HG03025 (cell line): Measurements from ENCODE around the gene PRDM12.

Experiments used
- ATAC-seq: cut with Tn5 transposase; IDR thresholded peaks from one replicate; pipeline ENCODE4 v1.9.1; 2021; ENCODE audit warnings: mild to moderate bottlenecking, moderate library complexity; ENCODE audit not compliant: unreplicated experiment, low FRiP score

Gene PRDM12

DNA sequence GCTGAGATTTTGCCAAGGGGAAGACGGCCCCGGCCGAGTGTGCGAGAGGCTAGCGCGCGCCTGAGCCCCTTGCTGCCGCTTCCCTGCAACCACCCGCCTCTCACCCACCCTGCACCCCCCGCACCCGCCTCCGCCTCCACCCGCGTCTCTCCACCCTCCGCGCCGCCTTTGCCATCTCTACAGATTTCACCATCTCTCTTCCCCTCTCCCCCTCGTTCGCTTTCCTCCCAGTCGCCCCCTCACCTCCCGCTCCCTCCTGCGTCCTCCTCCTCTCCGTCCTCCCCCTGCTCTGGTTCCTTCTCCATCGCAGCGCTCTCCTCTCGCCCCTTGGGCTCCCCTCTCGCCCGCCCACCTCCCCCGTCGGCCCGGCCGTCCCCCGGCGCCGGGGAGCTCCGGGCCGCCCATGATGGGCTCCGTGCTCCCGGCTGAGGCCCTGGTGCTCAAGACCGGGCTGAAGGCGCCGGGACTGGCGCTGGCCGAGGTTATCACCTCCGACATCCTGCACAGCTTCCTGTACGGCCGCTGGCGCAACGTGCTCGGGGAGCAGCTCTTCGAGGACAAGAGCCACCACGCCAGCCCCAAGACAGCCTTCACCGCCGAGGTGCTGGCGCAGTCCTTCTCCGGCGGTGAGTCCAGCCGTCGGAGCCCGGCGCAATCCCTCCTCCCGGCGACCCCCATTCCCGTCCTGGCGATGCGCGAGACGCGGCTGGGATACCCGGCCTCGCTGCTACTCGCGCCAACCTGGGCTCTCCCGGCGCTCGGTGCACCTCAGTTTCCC, at the start of gene PRDM12:
PRDM12 (plus strand) TSS at position 344 of the 778 bp plus-strand sequence; CDS start at position 404, 60 bp downstream.
- ATAC-seq: no peak

DNA sequence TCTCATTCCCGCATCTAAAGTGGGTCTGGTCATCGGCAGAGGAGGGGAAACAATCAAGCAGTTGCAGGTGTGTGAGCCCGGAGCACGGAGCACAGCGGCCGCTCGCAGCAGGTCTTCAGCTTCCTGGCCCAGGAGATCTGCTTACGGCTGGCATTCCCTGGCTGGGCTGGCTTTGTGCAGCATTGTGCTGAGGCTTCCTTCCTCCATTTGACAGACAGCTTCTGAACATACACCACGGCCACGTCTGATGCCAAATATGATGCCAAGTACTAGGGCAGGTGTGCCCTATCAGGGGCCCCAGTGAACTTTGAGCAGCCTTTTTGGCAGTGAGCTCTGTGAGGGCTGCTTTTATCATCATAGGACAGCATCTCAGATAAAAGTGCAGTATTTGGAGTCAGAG, 47.9 kb upstream of the PRDM12 start:
- ATAC-seq: no peak

DNA sequence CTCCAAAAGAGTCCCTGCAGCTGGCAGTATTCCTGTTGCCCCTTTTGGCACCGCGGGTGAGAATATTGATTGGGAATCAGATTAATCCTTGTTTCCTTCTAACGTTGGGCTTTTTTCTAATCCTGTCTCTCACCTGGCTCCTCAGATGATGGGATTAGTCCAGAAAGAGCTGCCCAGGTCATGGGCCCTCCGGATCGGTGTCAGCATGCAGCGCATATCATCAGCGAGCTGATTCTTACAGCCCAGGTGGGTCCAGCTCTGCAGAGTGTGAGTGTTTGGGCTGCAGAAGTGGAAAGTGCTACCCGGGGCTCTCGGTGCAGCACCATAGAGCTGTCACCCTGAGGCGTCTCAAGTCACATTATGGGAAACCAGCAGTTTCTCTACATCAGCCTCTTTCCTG, 40.9 kb upstream of the PRDM12 start:
- ATAC-seq: no peak

DNA sequence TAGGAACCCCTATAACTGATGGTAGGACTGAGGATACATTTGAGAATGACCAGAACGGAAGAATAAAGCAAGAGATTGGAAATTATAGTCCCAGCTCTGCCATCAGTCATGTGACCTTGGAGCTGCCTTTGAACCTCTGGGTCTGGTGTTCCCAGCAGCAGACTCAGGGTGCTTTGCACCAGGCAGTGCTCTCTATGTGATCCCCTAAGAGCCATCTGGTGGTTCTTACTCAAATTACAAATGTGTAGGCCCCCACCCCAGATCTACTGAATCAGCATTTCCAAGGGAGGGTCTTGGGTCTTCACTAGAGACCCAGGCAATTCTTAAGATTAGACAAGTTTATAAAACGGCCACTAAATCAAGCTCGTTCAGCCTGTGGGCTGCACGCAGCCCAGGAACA, 40.2 kb upstream of the PRDM12 start:
- no peak for ATAC-seq

DNA sequence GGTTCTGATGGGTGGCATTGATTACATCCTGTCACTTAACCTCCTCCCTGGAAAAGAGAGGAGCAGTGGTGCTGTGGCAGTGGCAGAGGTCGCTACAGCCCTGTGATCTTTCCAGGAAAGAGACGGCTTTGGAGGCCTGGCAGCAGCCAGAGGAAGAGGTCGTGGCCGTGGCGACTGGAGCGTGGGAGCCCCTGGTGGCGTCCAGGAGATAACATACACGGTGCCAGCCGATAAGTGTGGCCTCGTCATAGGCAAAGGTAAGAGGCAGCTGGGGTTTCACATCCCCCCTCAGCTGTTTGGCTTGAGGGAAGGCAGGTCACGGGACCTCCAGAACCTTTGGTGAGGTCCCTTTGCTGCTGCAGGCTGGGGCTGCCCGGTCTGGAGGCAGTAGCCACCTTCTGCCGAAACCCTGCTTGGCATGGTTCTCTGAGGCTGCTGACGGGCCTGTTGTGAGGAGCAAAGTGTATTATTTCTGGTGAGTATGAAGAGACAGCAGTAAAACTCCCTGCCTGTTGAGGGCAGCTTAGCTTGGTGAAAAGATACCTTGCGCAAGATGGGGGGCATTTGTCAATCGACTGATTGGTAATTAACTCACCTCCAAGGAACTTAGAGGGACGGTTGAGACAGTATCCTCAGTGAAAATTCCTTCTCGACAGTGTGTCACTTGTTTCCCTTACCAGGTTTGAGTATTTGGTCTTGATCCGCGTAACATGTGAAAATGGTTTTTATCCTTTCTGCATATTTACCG, 38.0 kb upstream of the PRDM12 start:
- ATAC-seq: no peak

DNA sequence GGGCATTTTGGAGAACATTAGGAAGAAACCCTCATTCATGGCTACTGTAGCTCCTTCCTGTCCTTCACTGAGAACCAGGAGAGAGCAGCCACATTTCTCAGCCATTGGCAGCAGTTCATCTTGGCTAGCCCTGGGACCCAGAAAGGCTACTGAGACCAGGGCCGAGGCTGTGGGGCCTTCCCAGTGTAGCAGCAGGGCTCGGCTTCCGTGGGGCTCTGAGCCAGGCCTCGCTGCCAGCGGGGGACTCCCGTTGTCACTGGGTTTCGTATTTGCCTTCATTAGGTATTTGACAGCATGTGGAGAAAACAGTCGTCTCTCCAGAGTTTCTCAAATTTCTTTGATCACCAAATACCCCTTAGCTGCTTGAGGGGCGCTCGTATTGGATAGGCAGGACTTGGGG, 37.3 kb upstream of the PRDM12 start:
- no peak for ATAC-seq

DNA sequence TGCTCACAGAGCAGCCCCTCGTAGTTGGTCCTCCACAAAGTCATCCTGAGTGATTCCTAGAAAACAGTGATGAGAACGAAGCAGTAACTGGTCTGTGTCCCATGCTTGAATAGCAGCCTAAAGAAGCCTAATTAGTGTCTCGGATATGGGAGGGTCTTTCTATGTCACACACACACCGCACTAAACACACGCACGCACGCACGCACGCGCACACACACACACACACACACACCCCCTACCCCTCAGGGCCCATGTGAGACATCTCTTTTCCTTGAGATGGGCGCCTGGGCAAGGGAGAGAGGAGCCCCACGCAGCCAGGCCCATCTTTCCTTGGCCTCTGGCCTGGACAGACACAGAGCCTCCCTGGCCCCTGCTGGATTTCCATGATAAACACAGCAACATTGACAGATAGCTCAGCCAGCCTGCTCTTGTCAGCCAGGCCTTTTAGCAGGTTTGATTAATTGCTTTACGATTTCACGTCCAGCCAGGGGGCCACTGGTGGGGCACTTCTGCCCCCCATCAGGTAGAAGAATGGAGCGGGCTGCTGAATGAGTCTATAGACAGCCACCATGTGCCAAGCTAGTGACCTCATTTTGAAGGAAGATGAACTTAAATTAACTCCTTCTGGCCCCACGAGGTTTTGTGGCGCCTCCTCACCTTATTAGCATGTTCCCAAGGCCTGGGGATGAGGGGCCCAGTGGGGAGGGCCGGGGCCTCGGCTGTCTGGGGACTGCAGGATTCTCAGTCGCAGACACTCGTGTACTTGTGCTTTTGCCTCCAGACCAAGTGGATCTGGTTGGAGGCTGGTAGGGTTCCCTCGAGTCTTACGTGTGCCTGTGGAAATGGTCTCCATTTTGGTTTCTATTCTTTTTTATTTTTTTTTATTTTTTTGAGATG, 36.2 kb upstream of the PRDM12 start:
- ATAC-seq: no peak

DNA sequence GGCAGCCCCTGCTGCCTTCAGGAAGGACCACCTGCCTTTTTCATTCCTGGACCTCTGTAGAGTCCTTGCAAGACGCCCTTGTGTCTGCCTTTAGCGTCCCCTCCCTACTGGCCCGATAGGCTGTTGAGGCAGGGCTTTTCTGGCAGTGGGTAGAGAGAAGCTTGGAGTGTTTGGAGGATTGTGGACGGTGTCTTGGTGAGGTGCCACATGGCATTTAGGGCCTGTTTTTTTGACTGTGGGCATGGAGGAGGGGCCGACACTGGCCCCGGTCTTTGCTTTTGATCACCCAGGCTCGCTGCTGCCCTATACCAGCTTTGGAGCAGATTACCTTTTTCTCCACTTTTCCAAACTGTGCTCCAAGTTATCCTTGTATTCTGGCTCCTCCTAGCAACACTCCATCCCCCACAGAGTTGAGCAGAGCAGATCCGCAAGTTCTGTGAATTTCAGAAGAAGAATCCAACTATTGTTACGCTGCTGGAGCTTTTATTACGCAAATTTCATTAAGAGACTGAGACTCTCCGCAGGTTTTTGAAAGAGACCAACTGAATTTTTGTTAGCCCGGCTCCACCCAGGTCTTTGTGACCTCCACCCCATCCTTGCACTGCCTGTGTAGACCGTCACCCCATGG, 34.8 kb upstream of the PRDM12 start:
- no peak for ATAC-seq

DNA sequence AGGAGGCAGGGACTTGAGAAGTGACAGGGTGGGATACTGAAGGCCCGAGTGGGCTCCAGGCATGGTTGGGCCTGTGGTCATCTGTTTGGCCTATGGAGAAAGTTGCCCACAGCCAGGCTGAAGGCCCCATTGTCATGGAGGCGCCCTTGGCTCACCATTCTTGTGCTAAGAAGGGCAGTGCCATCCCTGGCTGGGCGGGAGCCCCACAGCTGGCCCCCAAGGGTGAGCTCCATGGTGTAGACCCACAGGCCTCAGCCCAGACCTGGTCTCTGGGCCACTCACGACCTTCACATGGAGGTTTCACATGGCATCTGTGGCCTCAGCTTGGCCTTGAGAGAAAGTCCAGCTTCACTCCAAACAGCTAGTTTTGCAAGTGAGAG, 34.3 kb upstream of the PRDM12 start:
- no peak for ATAC-seq

DNA sequence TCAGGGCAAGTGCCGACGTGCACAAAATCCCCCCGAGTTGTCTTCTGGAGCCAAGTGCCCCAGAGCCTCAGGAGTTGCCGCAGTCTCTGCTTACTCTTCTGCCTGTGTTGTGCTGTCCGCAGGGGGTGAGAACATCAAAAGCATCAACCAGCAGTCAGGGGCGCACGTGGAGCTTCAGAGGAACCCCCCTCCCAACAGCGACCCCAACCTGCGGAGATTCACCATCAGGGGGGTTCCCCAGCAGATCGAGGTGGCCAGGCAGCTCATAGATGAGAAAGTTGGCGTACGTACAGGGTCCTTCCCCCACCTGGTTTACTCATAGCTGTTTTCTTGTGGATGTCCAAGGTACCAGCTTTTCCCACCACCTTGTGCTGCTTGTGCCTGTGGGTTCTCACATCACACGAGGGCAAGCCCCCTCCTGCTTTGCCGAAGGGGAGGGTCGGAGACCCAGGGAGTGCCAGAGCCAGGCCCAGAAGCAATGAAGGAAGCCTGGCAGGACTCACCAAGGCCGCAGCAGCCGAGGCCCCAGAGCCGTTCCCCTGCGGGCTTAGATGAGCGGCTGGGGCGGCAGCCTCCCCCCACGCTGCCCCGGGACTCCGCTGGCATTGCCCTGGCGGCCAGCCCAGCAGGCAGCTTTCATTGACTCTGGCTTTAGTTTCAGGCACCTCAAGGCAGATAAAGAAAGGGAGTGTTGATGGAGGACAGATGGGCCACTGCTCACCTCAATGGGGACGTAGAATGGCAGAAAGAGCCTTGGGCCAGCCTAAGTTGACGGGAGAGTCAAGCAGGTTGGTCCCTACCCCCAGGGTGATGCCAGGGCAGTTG, 33.7 kb upstream of the PRDM12 start:
- ATAC-seq: no peak

DNA sequence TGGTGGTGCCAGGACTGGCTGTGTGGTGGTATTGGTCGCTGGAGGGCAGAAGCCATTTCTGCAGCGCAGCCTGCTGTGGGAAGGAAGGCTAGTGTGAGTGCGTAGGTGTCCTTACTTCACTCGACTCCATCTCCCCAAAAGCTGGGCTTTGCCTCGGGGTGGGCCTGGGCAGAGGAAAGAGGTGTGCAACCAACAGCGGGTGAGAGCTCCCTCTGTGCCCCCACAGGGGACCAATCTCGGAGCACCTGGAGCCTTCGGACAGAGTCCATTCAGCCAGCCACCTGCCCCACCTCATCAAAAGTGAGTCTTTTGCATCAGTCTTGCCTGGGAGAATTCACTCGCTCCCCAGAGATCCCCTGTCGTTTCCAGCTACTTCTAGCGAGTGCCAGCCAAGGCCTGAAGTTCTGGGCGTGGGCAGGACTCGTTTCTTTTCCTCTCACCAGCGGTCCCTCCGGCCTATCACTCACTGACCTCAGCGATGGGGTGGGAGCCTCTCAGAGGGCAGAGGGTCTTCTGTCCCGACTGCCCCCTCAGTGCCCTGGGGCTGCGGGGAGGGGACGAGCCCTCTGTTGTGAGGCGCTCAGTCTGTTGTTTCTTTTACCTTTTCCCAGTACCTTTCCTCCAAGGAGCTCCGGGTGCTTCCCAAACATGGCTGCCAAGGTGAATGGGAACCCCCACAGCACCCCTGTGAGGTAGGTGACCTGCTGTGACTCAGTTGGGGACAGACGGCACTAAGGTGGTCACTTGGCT, 32.9 kb upstream of the PRDM12 start:
- ATAC-seq: no peak

DNA sequence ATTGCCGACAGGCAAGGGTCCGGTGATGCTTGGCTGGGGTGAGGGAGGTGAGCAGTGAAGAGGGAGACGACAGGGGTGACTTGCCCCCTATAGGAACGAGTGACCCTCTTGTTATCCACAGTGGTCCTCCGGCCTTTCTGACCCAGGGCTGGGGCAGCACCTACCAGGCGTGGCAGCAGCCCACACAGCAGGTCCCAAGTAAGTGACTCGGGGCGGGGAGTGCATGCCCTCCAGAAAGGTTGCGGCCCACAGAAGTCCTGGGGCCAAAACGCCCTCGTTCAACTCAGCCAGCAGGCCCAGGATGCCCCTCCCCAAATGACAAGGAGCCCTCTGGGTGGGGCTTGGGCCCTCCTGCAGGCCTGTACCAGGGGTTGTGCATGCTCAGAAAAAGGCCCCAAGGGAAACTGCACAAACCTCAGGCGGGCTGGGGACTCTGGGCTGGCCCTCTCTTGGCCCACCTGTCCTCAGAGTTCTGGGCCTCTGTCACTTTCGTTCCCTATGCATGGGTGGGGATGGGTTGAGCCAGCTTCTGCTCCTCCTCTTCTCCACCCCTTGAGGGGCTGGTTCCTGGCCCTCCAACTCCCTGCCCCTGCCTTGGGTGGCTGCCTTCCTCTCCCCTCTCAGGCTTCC, 32.2 kb upstream of the PRDM12 start:
- ATAC-seq: no peak

DNA sequence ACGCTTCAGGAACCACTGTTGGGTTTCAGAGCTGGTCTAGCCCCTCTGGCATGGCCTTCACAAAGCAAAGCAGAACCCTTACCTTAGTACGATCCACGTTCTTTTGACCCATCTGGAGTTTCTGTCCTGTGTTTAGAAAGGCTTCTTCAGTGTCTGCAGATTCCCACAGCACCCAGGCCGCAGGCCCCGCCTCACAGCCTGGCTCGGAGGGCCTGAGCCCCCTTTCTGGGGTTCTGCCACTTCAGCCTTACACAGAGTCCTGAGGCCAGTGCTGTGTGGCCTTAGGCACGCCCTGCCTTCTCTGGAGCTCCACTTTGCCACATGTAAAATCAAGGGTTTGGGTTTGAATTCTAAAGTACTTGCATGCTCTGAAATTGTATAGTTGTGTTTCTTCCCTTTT, 31.6 kb upstream of the PRDM12 start:
- ATAC-seq: no peak

DNA sequence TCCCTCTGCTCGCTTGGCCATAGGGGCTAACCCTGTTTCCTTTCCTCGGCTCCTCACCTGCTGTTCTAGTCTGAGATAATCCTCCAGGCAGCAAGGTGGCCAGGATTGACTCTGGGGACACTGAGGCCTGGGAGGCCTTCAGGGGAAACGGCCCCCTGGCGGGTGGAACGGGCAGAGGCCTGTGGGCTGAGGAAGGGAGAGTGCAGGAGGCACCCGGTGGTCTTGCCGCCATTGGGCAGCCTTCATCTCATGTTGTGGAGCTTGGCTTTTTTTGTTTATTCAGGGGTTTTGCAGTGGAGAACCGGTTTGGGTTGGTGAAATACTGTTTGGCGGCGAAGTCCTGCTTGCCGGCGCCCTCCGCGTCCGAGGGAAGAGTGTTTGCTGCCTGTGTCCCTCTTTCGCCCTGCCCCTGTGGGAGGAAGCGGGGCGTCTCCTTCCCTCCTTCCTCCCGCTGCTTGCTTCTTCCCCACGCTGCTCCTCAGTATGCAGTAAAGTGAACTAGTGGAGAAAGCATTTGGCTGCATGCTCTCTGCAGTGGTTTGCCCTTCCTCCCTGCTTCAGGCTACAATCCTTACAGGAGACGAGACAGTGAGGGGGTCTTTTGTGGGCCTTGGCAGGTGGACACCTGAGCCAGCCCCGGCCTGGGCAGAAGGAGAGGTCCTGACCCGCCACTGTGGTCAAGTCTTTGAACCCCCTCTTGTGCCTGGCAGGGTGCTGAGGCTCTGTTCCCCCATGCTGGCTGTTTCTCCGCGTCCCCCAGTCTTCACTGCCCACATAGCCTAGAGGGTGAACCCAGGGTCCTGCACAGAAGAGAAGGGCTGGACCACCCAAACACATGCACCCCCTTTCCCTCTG, 30.8 kb upstream of the PRDM12 start:
- ATAC-seq: no peak

DNA sequence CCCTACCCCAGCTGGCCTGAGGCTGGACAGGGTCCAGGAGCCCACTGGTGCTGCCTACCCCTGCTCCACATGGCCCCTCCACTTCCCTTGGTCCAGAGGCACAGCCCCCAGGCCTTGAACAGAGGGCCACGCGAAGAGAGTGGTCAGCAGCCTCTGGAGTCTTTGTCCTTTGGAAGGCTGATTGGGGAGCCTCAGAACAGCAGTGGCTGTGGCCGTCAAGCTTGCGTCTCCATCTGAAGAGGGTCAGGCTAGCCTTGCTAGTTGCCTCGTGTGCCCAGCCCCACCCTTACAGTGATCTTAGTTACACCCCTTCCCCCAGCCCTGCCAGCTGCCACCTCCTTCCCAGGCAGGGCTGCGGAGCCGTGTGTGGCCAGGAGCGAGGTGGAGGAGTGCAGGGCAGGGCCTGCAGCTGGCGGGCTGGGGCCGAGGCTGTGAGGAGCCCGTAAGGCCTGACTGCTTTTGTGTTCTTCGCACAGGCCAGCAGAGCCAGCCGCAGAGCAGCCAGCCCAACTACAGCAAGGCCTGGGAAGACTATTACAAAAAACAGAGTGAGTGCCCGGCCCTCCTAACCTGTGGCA, 30.1 kb upstream of the PRDM12 start:
- ATAC-seq: no peak

DNA sequence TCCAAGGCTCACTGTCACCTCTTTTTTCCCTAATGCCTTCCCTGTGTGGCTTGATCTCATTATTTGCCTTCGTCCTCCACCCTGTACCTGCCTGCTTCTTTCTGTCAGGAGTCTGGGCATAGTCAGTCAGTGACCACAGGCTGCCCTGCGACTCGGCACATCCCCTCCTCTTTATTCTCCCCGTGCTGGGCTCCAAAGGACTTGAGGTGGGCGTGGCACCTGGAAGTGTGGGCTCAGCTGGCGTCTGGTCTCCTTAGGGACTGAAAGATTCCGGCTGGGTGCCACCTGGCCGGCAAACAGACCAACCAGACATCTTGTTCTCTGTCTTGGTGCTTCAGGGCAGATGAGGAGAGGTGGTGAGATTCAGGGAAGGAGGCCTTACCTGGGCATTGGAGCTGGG, 29.6 kb upstream of the PRDM12 start:
- no peak for ATAC-seq

DNA sequence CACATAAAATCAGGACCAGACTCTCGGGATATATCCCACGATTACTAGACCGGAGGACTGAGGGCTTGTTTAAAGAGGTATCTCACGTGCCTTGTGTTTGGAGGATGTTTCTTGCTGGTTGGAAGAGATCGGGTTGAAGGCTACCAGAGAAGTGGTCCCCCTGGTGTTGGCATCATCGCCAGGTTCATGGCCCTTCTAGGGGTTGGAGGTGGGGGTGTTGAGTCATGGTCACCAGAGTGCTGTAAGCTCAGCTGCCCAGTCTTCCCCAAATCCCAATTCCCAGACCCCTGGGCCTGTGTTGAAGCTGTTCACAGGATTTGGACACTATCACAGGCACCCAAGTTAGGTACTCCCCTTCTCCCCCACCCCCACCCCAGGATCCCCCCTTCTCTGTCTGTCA, 29.1 kb upstream of the PRDM12 start:
- ATAC-seq: no peak
